GM08714 (cell line): ENCODE measurements around the gene RMND1.

Experiments
- H3K4me3 ChIP-seq: fragments of 200-500 bp; sonication (Bioruptor generic); 2 replicates; pipeline ENCODE4 v1.5.1; 2014; ENCODE audit warnings: mild to moderate bottlenecking, low read length, inconsistent platforms
- ZNF274 ChIP-seq: IDR thresholded peaks from 2 replicates; pipeline ENCODE4 v1.6.1; 2012; ENCODE audit warnings: mild to moderate bottlenecking, low read depth, low read length

The RMND1 gene

GRCh38 chr6:151451950-151452749, at the start of gene RMND1:
RMND1 (minus strand) TSS chr6:151452126; CDS start chr6:151445811, 6,315 bp downstream.
- TF ChIP-seq ZNF274, result no peak
- peak within 1 kb of the TSS; percentile 98 for H3K4me3 ChIP-seq

- no peak for TF ChIP-seq ZNF274
- no peak overlapping the region for H3K4me3 ChIP-seq
These were observed 47.6 kb upstream of the RMND1 start for GRCh38 chr6:151499551-151499950.

- TF ChIP-seq ZNF274, result no peak
- H3K4me3 ChIP-seq, result no peak overlapping the region
These were observed 46.4 kb upstream of the RMND1 start for GRCh38 chr6:151498327-151498726.

GRCh38 chr6:151497905-151498304, 46.0 kb upstream of the RMND1 start:
- no peak for TF ChIP-seq ZNF274
- no peak overlapping the region for H3K4me3 ChIP-seq

- TF ChIP-seq ZNF274, result no peak
- H3K4me3 ChIP-seq, result no peak overlapping the region
These were observed 43.5 kb upstream of the RMND1 start for GRCh38 chr6:151495380-151495779.

GRCh38 chr6:151494936-151495320, 43.0 kb upstream of the RMND1 start:
- TF ChIP-seq ZNF274, result no peak
- H3K4me3 ChIP-seq, result peak overlapping the region; percentile 54; the same call in 1 of the 2 replicates

GRCh38 chr6:151494235-151494935, 42.5 kb upstream of the RMND1 start:
- H3K4me3 ChIP-seq, result peak overlapping the region; percentile 54; the same call in 1 of the 2 replicates
- TF ChIP-seq ZNF274, result no peak

- TF ChIP-seq ZNF274, result no peak
- peak within 1 kb of the TSS; percentile 54; the same call in 1 of the 2 replicates for H3K4me3 ChIP-seq
These were observed 41.9 kb upstream of the RMND1 start, which contains the start of gene CCDC170 for GRCh38 chr6:151493804-151494234. CCDC170 (plus strand) TSS chr6:151494017; CDS start chr6:151494129, 112 bp downstream.

GRCh38 chr6:151493161-151493803, 41.4 kb upstream of the RMND1 start:
- TF ChIP-seq ZNF274, result no peak
- H3K4me3 ChIP-seq, result peak overlapping the region; percentile 54; the same call in 1 of the 2 replicates

GRCh38 chr6:151490996-151491395, 39.1 kb upstream of the RMND1 start:
- no peak for TF ChIP-seq ZNF274
- no peak overlapping the region for H3K4me3 ChIP-seq

GRCh38 chr6:151488226-151488625, 36.3 kb upstream of the RMND1 start:
- H3K4me3 ChIP-seq, result no peak overlapping the region
- no peak for TF ChIP-seq ZNF274

- TF ChIP-seq ZNF274, result no peak
- H3K4me3 ChIP-seq, result no peak overlapping the region
These were observed 32.1 kb upstream of the RMND1 start for GRCh38 chr6:151483994-151484393.

GRCh38 chr6:151482290-151482689, 30.4 kb upstream of the RMND1 start:
- TF ChIP-seq ZNF274, result no peak
- no peak overlapping the region for H3K4me3 ChIP-seq

- no peak for TF ChIP-seq ZNF274
- H3K4me3 ChIP-seq, result no peak overlapping the region
These were observed 29.9 kb upstream of the RMND1 start for GRCh38 chr6:151481786-151482185.
